HG03045 (cell line): Measurements from ENCODE around the gene ABCG4.
"Not testable (repeated sequence)": the region's sequence is repeated elsewhere in the genome, so short reads cannot be mapped to it uniquely, and the experiment has no call there.

ENCODE experiments used
- ATAC-seq: cut with Tn5 transposase; IDR thresholded peaks from one replicate; pipeline ENCODE4 v1.9.1; 2021; ENCODE audit warnings: mild to moderate bottlenecking, moderate library complexity; ENCODE audit not compliant: unreplicated experiment

Gene ABCG4

GRCh38 chr11:119180729-119181676, 32.2 kb downstream of the ABCG4 start:
- no peak for ATAC-seq

DNA sequence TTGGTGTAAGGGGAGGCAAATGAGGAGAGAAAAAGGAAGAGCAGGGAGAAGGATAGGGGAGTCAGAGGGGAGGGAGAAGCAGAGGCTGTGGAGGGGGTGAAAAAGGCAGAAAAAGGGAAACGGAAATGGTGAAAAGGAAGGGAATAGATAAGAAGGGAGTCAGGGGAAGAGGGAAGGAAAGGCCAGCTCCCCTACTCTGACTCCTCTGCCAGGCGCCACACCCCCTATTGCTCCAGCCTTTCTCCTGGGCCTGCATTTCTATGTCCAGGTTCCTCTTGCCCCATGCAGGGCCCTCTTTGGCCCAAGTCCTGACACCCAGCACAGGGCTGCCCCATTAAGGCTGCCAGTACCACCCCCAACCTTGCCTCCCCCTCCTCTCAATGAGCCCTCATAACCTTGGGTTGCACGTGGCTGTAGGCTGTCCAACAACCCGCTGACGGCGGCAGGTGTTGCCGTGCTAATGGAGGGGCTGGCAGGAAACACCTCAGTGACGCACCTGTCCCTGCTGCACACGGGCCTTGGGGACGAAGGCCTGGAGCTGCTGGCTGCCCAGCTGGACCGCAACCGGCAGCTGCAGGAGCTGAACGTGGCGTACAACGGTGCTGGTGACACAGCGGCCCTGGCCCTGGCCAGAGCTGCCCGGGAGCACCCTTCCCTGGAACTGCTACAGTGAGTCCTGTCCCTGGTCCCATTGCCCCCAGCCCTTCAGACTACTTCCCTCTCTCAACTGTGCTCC, 33.0 kb downstream of the ABCG4 start:
- no peak for ATAC-seq

GRCh38 chr11:119184399-119184798, 35.5 kb downstream of the ABCG4 start:
- not testable (repeated sequence) for ATAC-seq

- ATAC-seq, result no peak
Measured at GRCh38 chr11:119185981-119186634, 37.3 kb downstream of the ABCG4 start.

GRCh38 chr11:119187123-119187892, 38.5 kb downstream of the ABCG4 start:
- ATAC-seq, result no peak

DNA sequence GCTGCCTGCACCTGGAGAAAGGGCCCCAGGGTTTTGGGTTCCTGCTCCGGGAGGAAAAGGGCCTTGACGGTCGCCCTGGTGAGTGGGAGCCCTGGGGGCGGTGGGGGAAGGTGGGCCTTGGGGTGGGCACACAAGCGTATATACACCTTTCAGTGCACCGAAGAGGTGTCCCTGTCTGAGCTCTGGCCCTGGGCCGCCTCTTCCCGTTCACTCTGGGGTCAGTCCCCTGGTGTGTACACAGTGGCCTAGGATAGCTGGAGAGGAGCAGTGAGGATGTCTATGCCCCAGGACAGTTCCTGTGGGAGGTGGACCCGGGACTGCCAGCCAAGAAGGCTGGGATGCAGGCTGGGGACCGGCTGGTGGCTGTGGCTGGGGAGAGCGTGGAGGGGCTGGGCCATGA, 39.2 kb downstream of the ABCG4 start:
- ATAC-seq, result no peak

DNA sequence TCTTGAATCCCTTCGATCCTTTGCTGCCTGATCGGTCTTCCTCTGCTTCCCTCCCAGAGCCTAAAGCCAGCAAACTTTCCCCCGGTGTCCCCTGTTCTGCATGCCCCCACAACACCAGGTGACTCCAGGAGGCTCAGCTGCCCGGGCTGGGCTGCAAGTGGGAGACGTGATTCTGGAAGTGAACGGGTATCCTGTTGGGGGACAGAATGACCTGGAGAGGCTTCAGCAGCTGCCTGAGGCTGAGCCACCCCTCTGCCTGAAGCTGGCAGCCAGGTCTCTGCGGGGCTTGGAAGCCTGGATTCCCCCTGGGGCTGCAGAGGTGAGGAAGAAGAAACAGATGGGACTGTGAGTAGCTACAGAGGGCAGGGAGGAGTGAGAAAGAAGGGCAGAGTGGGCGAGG, 40.0 kb downstream of the ABCG4 start:
- no peak for ATAC-seq

DNA sequence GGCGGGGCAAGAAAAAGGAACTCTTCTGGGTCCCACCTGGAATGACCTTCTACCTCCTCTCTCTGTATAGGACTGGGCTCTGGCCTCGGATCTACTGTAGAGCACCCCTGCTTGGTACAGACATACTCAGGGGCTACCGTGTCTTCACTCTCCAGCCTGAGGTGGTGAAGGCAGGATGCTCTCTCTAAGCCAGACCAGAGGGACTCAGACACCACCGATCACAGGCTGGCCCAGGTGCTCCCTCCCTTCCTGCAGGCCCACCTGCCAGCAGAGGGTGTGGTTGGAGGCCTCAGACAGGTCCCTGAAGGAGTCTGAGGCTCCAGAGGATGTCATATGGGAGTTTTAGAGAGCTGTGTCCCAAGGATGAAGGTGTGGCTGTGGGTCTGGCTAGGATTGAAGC, 40.5 kb downstream of the ABCG4 start:
- no peak for ATAC-seq

- ATAC-seq, result no peak
Measured at GRCh38 chr11:119190531-119190930, 41.7 kb downstream of the ABCG4 start.

- ATAC-seq, result not testable (repeated sequence)
Measured at GRCh38 chr11:119191265-119191664, 42.4 kb downstream of the ABCG4 start.

DNA sequence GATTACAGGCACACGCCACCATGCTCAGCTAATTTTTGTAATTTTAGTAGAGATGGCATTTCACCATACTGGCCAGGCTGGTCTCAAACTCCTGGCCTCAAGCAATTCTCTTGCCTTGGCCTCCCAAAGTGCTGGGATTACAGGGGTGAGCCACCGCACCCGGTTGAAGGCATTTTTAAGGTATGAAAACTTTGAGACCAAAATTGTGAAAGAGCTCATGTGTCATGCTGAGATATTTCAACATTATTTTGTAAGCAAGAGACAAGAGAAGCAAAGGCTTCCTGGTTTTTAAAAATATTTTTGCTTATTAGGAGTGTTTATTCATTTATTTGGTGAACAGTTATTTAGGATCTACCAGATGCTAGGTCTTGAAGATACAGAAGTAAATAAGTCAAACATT, 43.3 kb downstream of the ABCG4 start:
- ATAC-seq, result no peak

GRCh38 chr11:119193001-119193400, 44.1 kb downstream of the ABCG4 start:
- no peak for ATAC-seq

- ATAC-seq, result no peak
Measured at GRCh38 chr11:119193626-119194025, 44.8 kb downstream of the ABCG4 start.

DNA sequence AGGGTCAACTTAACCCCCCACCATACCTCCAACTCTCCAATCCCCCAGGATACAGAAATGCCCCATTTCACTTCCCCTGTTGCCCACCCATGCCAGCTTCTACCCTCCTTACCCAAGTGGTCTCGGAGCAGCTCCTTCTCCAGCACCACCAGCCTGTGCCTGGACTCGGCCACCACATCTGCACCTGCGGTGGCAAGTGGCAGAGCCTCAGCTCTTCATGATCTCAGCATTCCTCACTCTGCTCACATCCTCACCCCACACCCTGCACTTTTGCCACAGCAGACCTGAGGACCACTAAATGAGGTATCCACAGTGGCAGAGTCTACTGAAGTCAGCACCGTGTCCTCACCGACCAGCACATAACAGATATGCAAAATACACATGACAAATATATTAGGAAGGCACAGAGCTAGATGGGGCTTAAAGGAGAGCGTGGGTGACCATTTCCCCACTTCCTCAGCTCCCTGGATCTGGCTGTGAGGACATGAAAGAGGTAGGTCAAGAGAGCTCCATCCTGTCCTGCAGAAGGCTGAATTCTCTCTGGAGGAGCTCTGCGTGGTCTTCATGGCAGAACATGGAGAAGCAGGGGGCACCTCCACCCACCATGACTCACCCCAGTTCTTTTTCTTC, 46.1 kb downstream of the ABCG4 start:
- no peak for ATAC-seq

GRCh38 chr11:119195680-119196079, 46.8 kb downstream of the ABCG4 start:
- no peak for ATAC-seq

DNA sequence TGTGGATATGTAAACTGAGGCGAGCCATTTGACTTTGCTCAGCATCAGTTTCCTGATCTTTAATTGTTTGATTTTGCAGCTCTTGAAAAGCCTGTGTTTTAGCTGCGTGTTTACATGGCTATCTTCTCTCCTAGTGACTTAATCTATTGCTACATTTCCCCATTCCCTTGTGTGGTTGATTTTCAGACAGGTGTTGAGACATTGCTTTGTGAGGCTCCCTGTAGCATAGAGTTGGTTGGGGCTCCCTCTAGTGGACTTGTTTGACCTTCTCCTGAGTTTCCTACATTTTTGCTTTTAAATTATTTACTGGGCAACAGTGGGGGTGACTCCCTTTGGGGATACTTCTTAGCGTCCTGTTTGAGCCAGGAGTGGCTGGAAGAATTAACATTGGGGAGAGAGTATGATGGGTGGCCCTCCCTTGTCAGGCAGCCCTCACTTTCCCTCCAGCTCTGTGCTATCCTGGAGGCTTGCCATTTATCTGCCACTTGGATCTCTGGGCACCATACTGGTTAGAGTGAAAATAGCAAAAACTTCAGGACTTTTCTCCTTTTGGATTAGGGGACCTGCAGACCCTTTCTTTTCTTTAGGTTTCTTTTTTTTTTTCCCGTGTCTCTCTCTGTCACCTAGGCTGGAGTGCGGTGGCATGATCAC, 48.1 kb downstream of the ABCG4 start:
- no peak for ATAC-seq

GRCh38 chr11:119198925-119199324, 50.1 kb downstream of the ABCG4 start:
- ATAC-seq, result no peak

DNA sequence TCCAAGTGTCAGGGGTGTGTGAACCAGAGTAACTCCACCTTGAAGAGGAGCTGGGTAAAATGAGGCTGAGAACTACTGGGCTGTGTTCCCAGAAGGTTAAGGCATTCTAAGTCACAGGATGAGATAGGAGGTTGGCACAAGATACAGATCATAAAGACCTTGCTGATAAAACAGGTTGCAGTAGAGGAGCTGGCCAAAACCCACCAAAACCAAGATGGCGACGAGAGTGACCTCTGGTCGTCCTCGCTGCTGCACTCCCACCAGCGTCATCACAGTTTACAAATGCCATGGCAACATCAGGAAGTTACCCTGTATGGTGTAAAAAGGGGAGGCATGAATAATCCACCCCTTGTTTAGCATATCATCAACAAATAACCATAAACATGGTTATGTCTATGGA, 52.4 kb downstream of the ABCG4 start:
- ATAC-seq, result not testable (repeated sequence)

GRCh38 chr11:119202554-119202953, 53.7 kb downstream of the ABCG4 start:
- no peak for ATAC-seq

DNA sequence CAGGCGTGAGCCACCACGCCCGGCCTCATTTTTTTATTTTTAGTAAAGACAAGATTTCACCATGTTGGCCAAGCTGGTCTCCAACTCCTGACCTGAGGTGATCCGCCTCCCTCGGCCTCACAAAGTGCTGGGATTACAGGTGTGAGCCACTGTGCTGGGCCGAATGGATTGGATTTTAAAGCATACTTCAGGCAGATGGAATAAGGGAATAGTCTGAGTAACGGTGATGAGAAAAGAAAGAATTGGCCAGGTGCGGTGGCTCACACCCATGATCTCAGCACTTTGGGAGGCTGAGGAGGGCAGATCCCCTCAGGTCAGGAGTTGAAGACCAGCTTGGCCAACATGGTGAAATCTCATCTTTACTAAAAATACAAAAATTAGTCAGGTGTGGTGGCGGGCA, 55.2 kb downstream of the ABCG4 start:
- ATAC-seq, result no peak
